OCI-LY7 (cell line): ENCODE data around the gene IGSF8. TPM values are rescaled to one million over a fixed set of nuclear protein-coding genes. Genes with fewer than 3 reads are reported as not detected.

Experiments used
- BruUV-seq: library from RNA; stranded (reverse); fragments of 400-500 nt; replicated peaks from 2 replicates; lab custom pipeline; 2021; lab: Mats Ljungman, UMichigan
- CTCF ChIA-PET: fragments of 300-600 bp; sonication (Branson Sonifier 250); formaldehyde crosslinking; loops from one replicate; lab custom pipeline; 2022; ENCODE audit warnings: antibody characterized with exemption; ENCODE audit not compliant: unreplicated experiment; lab: Charles Lee
- POLR2A ChIA-PET: fragments of 300-600 bp; sonication (Branson Sonifier 250); formaldehyde crosslinking; loops from one replicate; lab custom pipeline; 2022; ENCODE audit warnings: antibody characterized with exemption; lab: Charles Lee
- DNase-seq: peaks from one replicate; pipeline ENCODE4 v3.0.0-alpha.2; 2015; ENCODE audit warnings: low spot score
- H2AFZ ChIP-seq: fragments of 200-600 bp; sonication (generic), shearing (Covaris generic); 2 replicates; pipeline ENCODE4 v1.6.1; 2014; ENCODE audit warnings: mild to moderate bottlenecking, antibody characterized with exemption, low read length, moderate library complexity
- H3K27ac ChIP-seq: fragments of 200-600 bp; sonication (generic); 2 replicates; pipeline ENCODE4 v1.5.1; 2014; ENCODE audit warnings: mixed run types, low read depth, mild to moderate bottlenecking, moderate library complexity, low read length, inconsistent platforms; ENCODE audit not compliant: poor library complexity, severe bottlenecking
- H3K36me3 ChIP-seq: fragments of 200-600 bp; sonication (generic); 2 replicates; pipeline ENCODE4 v1.6.1; 2014; ENCODE audit warnings: mild to moderate bottlenecking, antibody characterized with exemption, low read length, moderate library complexity, mixed read lengths; ENCODE audit not compliant: insufficient read depth
- H3K4me1 ChIP-seq: fragments of 200-600 bp; sonication (generic); 2 replicates; pipeline ENCODE4 v1.5.1; 2014; ENCODE audit warnings: mild to moderate bottlenecking, low read length; ENCODE audit not compliant: insufficient read depth, poor library complexity, severe bottlenecking
- H3K4me2 ChIP-seq: fragments of 200-600 bp; sonication (generic); 2 replicates; pipeline ENCODE4 v1.6.1; 2014; ENCODE audit warnings: mild to moderate bottlenecking, low read length
- H3K4me3 ChIP-seq: fragments of 200-600 bp; sonication (generic); 2 replicates; pipeline ENCODE4 v1.5.1; 2014; ENCODE audit warnings: mild to moderate bottlenecking, low read depth, low read length; ENCODE audit not compliant: poor library complexity, severe bottlenecking
- H3K79me2 ChIP-seq: fragments of 200-600 bp; sonication (generic); 2 replicates; pipeline ENCODE4 v1.6.1; 2016; ENCODE audit warnings: low read depth, mild to moderate bottlenecking, low read length, moderate library complexity, mixed read lengths; ENCODE audit not compliant: insufficient read depth
- H3K9me2 ChIP-seq: fragments of 200-600 bp; sonication (generic); 2 replicates; pipeline ENCODE4 v1.6.1; 2016; ENCODE audit warnings: mild to moderate bottlenecking, low read length, mixed read lengths; ENCODE audit not compliant: insufficient read depth
- H3K9me3 ChIP-seq: fragments of 200-600 bp; sonication (generic); 2 replicates; pipeline ENCODE4 v1.6.1; 2014; ENCODE audit warnings: mild to moderate bottlenecking, mixed run types, low read length, mixed read lengths
- H4K20me1 ChIP-seq: fragments of 200-600 bp; sonication (generic); 2 replicates; pipeline ENCODE4 v1.6.1; 2014; ENCODE audit warnings: mild to moderate bottlenecking, antibody characterized with exemption, low read length, moderate library complexity, mixed read lengths; ENCODE audit not compliant: insufficient read depth
- CTCF ChIP-seq: fragments of 200-600 bp; sonication (generic); conservative IDR thresholded peaks from 2 replicates; pipeline ENCODE4 v1.5.1; 2014; ENCODE audit warnings: mild to moderate bottlenecking, antibody characterized with exemption, low read length, moderate library complexity, mixed read lengths
- EZH2phosphoT487 ChIP-seq: fragments of 200-600 bp; sonication (generic); IDR thresholded peaks from 2 replicates; pipeline ENCODE4 v1.6.1; 2018; ENCODE audit warnings: low read depth, borderline replicate concordance, mild to moderate bottlenecking, mixed run types, antibody characterized with exemption, low read length, moderate library complexity, mixed read lengths
- intact Hi-C: fragments of 100-400 bp; cut with micrococcal nuclease; formaldehyde crosslinking; loops from one replicate; pipeline ENCODE4 v1.10.0; 2022; ENCODE audit not compliant: unreplicated experiment
- total RNA-seq, 2 experiments: library from RNA; depleted of rRNA in 1 of 2; stranded (reverse); fragments of >200 nt in 1 of 2; shearing (Covaris generic) in 1 of 2; gene quantifications; 2 replicates each; pipeline ENCODE4 v1.2.3, GENCODE V29; 2014 to 2022

The IGSF8 gene
- total RNA-seq, 2 experiments from 2014 or later, result 18.7 to 28.7 TPM

GRCh38 chr1:160068225-160068624 lies 30.2 kb downstream of the IGSF8 start:
- Histone ChIP-seq H3K36me3 (no peaks in the 10 kb centered on the region), H4K20me1 (no peaks in the 10 kb centered on the region), H2AFZ (no peak overlapping the region), H3K27ac (no peak overlapping the region), H3K9me2 (no peaks in the 10 kb centered on the region), H3K79me2 (no peaks in the 10 kb centered on the region), H3K4me2 (no peak overlapping the region), H3K9me3 (no peaks in the 10 kb centered on the region), H3K4me3 (no peak overlapping the region), H3K4me1 (peaks cover 17% of the 10 kb centered on the region)
- TF ChIP-seq CTCF, result no peak
- no peak for TF ChIP-seq EZH2phosphoT487
- ChIA-PET CTCF (interaction anchor here (1.4 kb wide), 1 partner anchor 13 kb away, joined by 6 read pairs; the partner anchor contains the start of gene KCNJ9), POLR2A (no interaction called here)
- DNase-seq, result no peak
- intact Hi-C loops, result no loop called here
- BruUV-seq, result no TSS peak

- Histone ChIP-seq H3K4me1 (peaks cover 17% of the 10 kb centered on the region), H3K4me3 (no peak overlapping the region), H3K9me3 (no peaks in the 10 kb centered on the region), H3K36me3 (no peaks in the 10 kb centered on the region), H3K4me2 (no peak overlapping the region), H2AFZ (no peak overlapping the region), H3K27ac (no peak overlapping the region), H3K79me2 (no peaks in the 10 kb centered on the region), H3K9me2 (no peaks in the 10 kb centered on the region), H4K20me1 (no peaks in the 10 kb centered on the region)
- intact Hi-C loops, result no loop called here
- CTCF ChIA-PET, result interaction anchor here (0.6 to 1.4 kb wide), 2 partner anchors 14 to 57 kb away, joined by 4 to 6 read pairs; partner anchors contain the start of gene KCNJ9
- DNase-seq, result no peak
- POLR2A ChIA-PET, result interaction anchor here (0.6 kb wide), 1 partner anchor 68 kb away, joined by 3 read pairs; no protein-coding TSS in a partner anchor
- BruUV-seq, result no TSS peak
- TF ChIP-seq EZH2phosphoT487, result no peak
- TF ChIP-seq CTCF, result no peak
These were observed 31.3 kb downstream of the IGSF8 start for GRCh38 chr1:160066829-160067745.

GRCh38 chr1:160064746-160065145 lies 33.7 kb downstream of the IGSF8 start:
- H2AFZ ChIP-seq, result no peak overlapping the region
- no peak overlapping the region for H3K4me3 ChIP-seq
- BruUV-seq, result no TSS peak
- CTCF ChIA-PET, result no interaction called here
- no peak overlapping the region for H3K4me2 ChIP-seq
- no peaks in the 10 kb centered on the region for H3K79me2 ChIP-seq
- no peaks in the 10 kb centered on the region for H3K36me3 ChIP-seq
- H3K9me2 ChIP-seq, result no peaks in the 10 kb centered on the region
- H3K4me1 ChIP-seq, result peaks cover 3% of the 10 kb centered on the region
- DNase-seq, result no peak
- H4K20me1 ChIP-seq, result no peaks in the 10 kb centered on the region
- H3K27ac ChIP-seq, result no peak overlapping the region
- POLR2A ChIA-PET, result no interaction called here
- TF ChIP-seq CTCF (no peak), EZH2phosphoT487 (no peak)
- intact Hi-C loops, result no loop called here
- no peaks in the 10 kb centered on the region for H3K9me3 ChIP-seq
